HepG2 (cell line): ENCODE measurements around the gene STAT6. TPM values are rescaled to one million over a fixed set of nuclear protein-coding genes. Genes with fewer than 3 reads are reported as not detected.

Experiments used
- ESRRA ChIP-seq: sonication (generic); formaldehyde crosslinking; IDR thresholded peaks from 2 replicates; pipeline ENCODE4 v1.5.1; 2020; ENCODE audit warnings: mild to moderate bottlenecking, low read depth, missing genetic modification reagents
- HMGA1 ChIP-seq: sonication (generic); formaldehyde crosslinking; conservative IDR thresholded peaks from 2 replicates; pipeline ENCODE4 v1.4.0; 2020; ENCODE audit warnings: missing genetic modification reagents
- KDM3A ChIP-seq: IDR thresholded peaks from 2 replicates; pipeline ENCODE4 v1.6.1; 2018; ENCODE audit warnings: low read depth, missing compliant biosample characterization
- KMT2A ChIP-seq: sonication (generic); formaldehyde crosslinking; IDR thresholded peaks from 2 replicates; pipeline ENCODE4 v1.4.0; 2020; ENCODE audit warnings: missing genetic modification reagents
- MEIS1 ChIP-seq: sonication (generic); formaldehyde crosslinking; IDR thresholded peaks from 2 replicates; pipeline ENCODE4 v1.9.0; 2021; ENCODE audit warnings: mild to moderate bottlenecking, missing genetic modification reagents, moderate library complexity, borderline replicate concordance
- NCOA1 ChIP-seq: sonication (generic); formaldehyde crosslinking; IDR thresholded peaks from 2 replicates; pipeline ENCODE4 v1.9.0; 2021; ENCODE audit warnings: missing genetic modification reagents
- NFRKB ChIP-seq: fragments of 450-650 bp; IDR thresholded peaks from 2 replicates; pipeline ENCODE4 v1.6.1; 2017
- POGZ ChIP-seq: sonication (generic); formaldehyde crosslinking; IDR thresholded peaks from 2 replicates; pipeline ENCODE4 v1.4.0; 2020; ENCODE audit warnings: mild to moderate bottlenecking, missing genetic modification reagents
- PTBP1 ChIP-seq: fragments of 200-400 bp; formaldehyde crosslinking; IDR thresholded peaks from 2 replicates; pipeline ENCODE4 v1.6.1; 2018; ENCODE audit warnings: low read length, low read depth; ENCODE audit not compliant: poor library complexity, severe bottlenecking
- TIGD3 ChIP-seq: sonication (generic); formaldehyde crosslinking; IDR thresholded peaks from 2 replicates; pipeline ENCODE4 v1.5.1; 2020; ENCODE audit warnings: mild to moderate bottlenecking, missing genetic modification reagents, borderline replicate concordance
- XRCC5 ChIP-seq: fragments of 200-400 bp; formaldehyde crosslinking; optimal IDR thresholded peaks from 2 replicates; pipeline ENCODE3; 2017; ENCODE audit warnings: mild to moderate bottlenecking, low read length
- ZBTB20 ChIP-seq: sonication (generic); formaldehyde crosslinking; IDR thresholded peaks from 2 replicates; pipeline ENCODE4 v1.8.1; 2023; ENCODE audit warnings: missing genetic modification reagents, low read depth, mild to moderate bottlenecking, borderline replicate concordance
- ZNF101 ChIP-seq: sonication (generic); formaldehyde crosslinking; IDR thresholded peaks from 2 replicates; pipeline ENCODE4 v1.4.0; 2020; ENCODE audit warnings: mild to moderate bottlenecking, low read depth, missing genetic modification reagents, borderline replicate concordance
- ZNF318 ChIP-seq: sonication (generic); formaldehyde crosslinking; IDR thresholded peaks from 2 replicates; pipeline ENCODE4 v1.4.0; 2020; ENCODE audit warnings: mild to moderate bottlenecking, missing genetic modification reagents
- ZNF574 ChIP-seq: sonication (generic); formaldehyde crosslinking; IDR thresholded peaks from 2 replicates; pipeline ENCODE4 v1.4.0; 2020; ENCODE audit warnings: missing genetic modification reagents
- ZNF850 ChIP-seq: sonication (generic); formaldehyde crosslinking; conservative IDR thresholded peaks from 2 replicates; pipeline ENCODE4 v1.9.0; 2021; ENCODE audit warnings: mild to moderate bottlenecking, missing genetic modification reagents
- ZNF879 ChIP-seq: sonication (generic); formaldehyde crosslinking; IDR thresholded peaks from 2 replicates; pipeline ENCODE4 v1.8.1; 2023; ENCODE audit warnings: missing genetic modification reagents
- ZSCAN29 ChIP-seq: sonication (generic); formaldehyde crosslinking; conservative IDR thresholded peaks from 2 replicates; pipeline ENCODE4 v1.4.0; 2020; ENCODE audit warnings: mild to moderate bottlenecking, missing genetic modification reagents
- polyA plus RNA-seq, 8 experiments: library from polyadenylated mRNA; depleted of rRNA in 3 of 8; stranded (reverse) in 7 of 8; unstranded in 1 of 8; fragments of >200 nt; fragmentation: Illumina TruSeq in 4 of 8; extraction: Trizol in 4 of 8; gene quantifications; 2 replicates each; pipeline versions ENCODE4 v1.2.1 to v1.2.3, GENCODE V29; 2011 to 2016; ENCODE audit warnings: low read depth in 4 of 8, missing spikeins in 1 of 8, mixed read lengths in 1 of 8; ENCODE audit not compliant: insufficient read depth in 1 of 8
- total RNA-seq, 5 experiments: library from RNA; depleted of rRNA; stranded (reverse); fragments of >200 nt; fragmentation: Illumina TruSeq; extraction: Trizol; gene quantifications; 2 replicates each; pipeline ENCODE4 v1.2.3, GENCODE V29; 2016; ENCODE audit warnings: low read depth in 1 of 5

The STAT6 gene
- total and polyA plus RNA-seq, 2 of the 13 experiments (the other 11 are each of a cell fraction or from before 2014, with no cell fraction given) = 28.0 to 62.2 TPM

GRCh38 chr12:57127726-57128518, 16.8 kb upstream of the STAT6 start, which contains the start of gene LRP1 (continued):
- TF ChIP-seq POGZ (no peak), HMGA1 (no peak), NCOA1 (CRISPR knock-in tag) (no peak), PTBP1 (no peak), NFRKB (no peak), ZNF574 (CRISPR knock-in tag) (no peak; the same call in none of the 2 replicates), XRCC5 (no peak), ZNF101 (CRISPR knock-in tag) (no peak), ZNF850 (no peak), KDM3A (no peak), ESRRA (CRISPR knock-in tag) (no peak), ZNF879 (CRISPR knock-in tag) (no peak), KMT2A (CRISPR knock-in tag) (no peak), ZBTB20 (CRISPR knock-in tag) (no peak), TIGD3 (CRISPR knock-in tag) (no peak), ZNF318 (no peak; the same call in 1 of the 2 replicates), ZSCAN29 (CRISPR knock-in tag) (no peak), MEIS1 (CRISPR knock-in tag) (no peak)
